Activated naive CD4-positive, alpha-beta T cell treated with anti-CD3 and anti-CD28 coated beads, Interleukin-2, amount 50 U/mL, for 72 hours (primary cell): Measurements from ENCODE around the gene MTMR4. TPM values are rescaled to one million over a fixed set of nuclear protein-coding genes. Genes with fewer than 3 reads are reported as not detected.

ENCODE experiments used
- ATAC-seq, 2 donors: fragments of 150-1000 bp; cut with Tn5 transposase; 2 replicates each; pipeline ENCODE4 v1.10.0; 2021; ENCODE audit warnings: mild to moderate bottlenecking in 2 of 2, moderate library complexity in 2 of 2
- DNase-seq, 2 donors: peaks; one replicate each; pipeline ENCODE4 v3.0.0; 2021 to 2022; ENCODE audit warnings: low spot score in 2 of 2
- H3K27ac Mint-ChIP-seq, 2 donors: one replicate each; pipeline ENCODE4 v1.8.0; 2022; ENCODE audit warnings: mild to moderate bottlenecking in 2 of 2, mixed read lengths in 2 of 2
- H3K36me3 Mint-ChIP-seq, 2 donors: one replicate each; pipeline ENCODE4 v1.8.0; 2022; ENCODE audit warnings: mixed read lengths in 2 of 2
- H3K9me3 Mint-ChIP-seq, 2 donors: one replicate each; pipeline ENCODE4 v1.8.0; 2022; ENCODE audit warnings: mixed read lengths in 2 of 2
- total RNA-seq, 2 donors: library from RNA; stranded (reverse); gene quantifications; one replicate each; pipeline ENCODE4 v1.2.3, GENCODE V29; 2022

Gene MTMR4
- total RNA-seq, 2 donors from 2014 or later = 55.2 to 73.3 TPM

- no peak overlapping the region for H3K27ac Mint-ChIP-seq
- H3K9me3 Mint-ChIP-seq = no peaks in the 10 kb centered on the region
- peak in 1 of 2 donors; percentile 42 for DNase-seq
- no peak for ATAC-seq
- no peaks in the 10 kb centered on the region for H3K36me3 Mint-ChIP-seq
Measured at GRCh38 chr17:58531122-58531521, 16.7 kb upstream of the MTMR4 start.

GRCh38 chr17:58530655-58531054 is 16.2 kb upstream of the MTMR4 start:
- ATAC-seq (no peak), DNase-seq (no peak)
- Mint-ChIP-seq H3K9me3 (no peaks in the 10 kb centered on the region), H3K27ac (no peak overlapping the region), H3K36me3 (no peaks in the 10 kb centered on the region)

GRCh38 chr17:58529275-58529674 is 14.8 kb upstream of the MTMR4 start:
- no peak for DNase-seq
- H3K36me3 Mint-ChIP-seq = no peaks in the 10 kb centered on the region
- H3K27ac Mint-ChIP-seq = no peak overlapping the region
- no peak for ATAC-seq
- H3K9me3 Mint-ChIP-seq = no peaks in the 10 kb centered on the region

GRCh38 chr17:58528443-58528842 is 14.0 kb upstream of the MTMR4 start:
- H3K27ac Mint-ChIP-seq = no peak overlapping the region
- no peaks in the 10 kb centered on the region for H3K9me3 Mint-ChIP-seq
- DNase-seq (no peak), ATAC-seq (no peak)
- no peaks in the 10 kb centered on the region for H3K36me3 Mint-ChIP-seq

GRCh38 chr17:58527949-58528348 is 13.5 kb upstream of the MTMR4 start:
- peak in 1 of 2 donors; percentile 70 for ATAC-seq
- Mint-ChIP-seq H3K36me3 (no peaks in the 10 kb centered on the region), H3K9me3 (no peaks in the 10 kb centered on the region), H3K27ac (no peak overlapping the region)
- no peak for DNase-seq

GRCh38 chr17:58527306-58527705 is 12.9 kb upstream of the MTMR4 start:
- peak in 1 of 2 donors; percentile 21 for ATAC-seq
- Mint-ChIP-seq H3K9me3 (no peaks in the 10 kb centered on the region), H3K27ac (peak overlapping the region; percentile 78 to 82), H3K36me3 (no peaks in the 10 kb centered on the region)
- DNase-seq = no peak

GRCh38 chr17:58525239-58525638 is 10.8 kb upstream of the MTMR4 start:
- H3K27ac Mint-ChIP-seq = no peak overlapping the region
- ATAC-seq = no peak
- no peak for DNase-seq
- H3K9me3 Mint-ChIP-seq = no peaks in the 10 kb centered on the region
- H3K36me3 Mint-ChIP-seq = no peaks in the 10 kb centered on the region

GRCh38 chr17:58521680-58522079 is 7.2 kb upstream of the MTMR4 start:
- H3K9me3 Mint-ChIP-seq = no peaks in the 10 kb centered on the region
- ATAC-seq (no peak), DNase-seq (no peak)
- H3K36me3 Mint-ChIP-seq = no peaks in the 10 kb centered on the region
- H3K27ac Mint-ChIP-seq = peak overlapping the region in 1 of 2 donors; percentile 57

GRCh38 chr17:58520843-58521430 is 6.5 kb upstream of the MTMR4 start:
- no peak for DNase-seq
- H3K27ac Mint-ChIP-seq = peak overlapping the region in 1 of 2 donors; percentile 57
- no peaks in the 10 kb centered on the region for H3K36me3 Mint-ChIP-seq
- ATAC-seq = no peak
- no peaks in the 10 kb centered on the region for H3K9me3 Mint-ChIP-seq

GRCh38 chr17:58517928-58518609 is 3.6 kb upstream of the MTMR4 start:
- DNase-seq (peak; percentile 98 to 100), ATAC-seq (peak; percentile 85 to 86)

GRCh38 chr17:58517378-58517927 is 3.0 kb upstream of the MTMR4 start:
- peaks cover 9 to 10% of the 10 kb centered on the region in 2 donors for H3K36me3 Mint-ChIP-seq
- ATAC-seq (no peak), DNase-seq (no peak)

More at GRCh38 chr17:58517928-58518609, 3.6 kb upstream of the MTMR4 start:
- Mint-ChIP-seq H3K36me3 (peaks cover 7 to 9% of the 10 kb centered on the region in 2 donors), H3K27ac (peak overlapping the region; percentile 84 to 93), H3K9me3 (no peaks in the 10 kb centered on the region)

GRCh38 chr17:58516644-58517377 is 2.4 kb upstream of the MTMR4 start:
- no peak for ATAC-seq
- H3K36me3 Mint-ChIP-seq = peaks cover 9 to 16% of the 10 kb centered on the region in 2 donors
- H3K27ac Mint-ChIP-seq = peak overlapping the region; percentile 88 to 93
- no peak for DNase-seq
- H3K9me3 Mint-ChIP-seq = no peaks in the 10 kb centered on the region

More at GRCh38 chr17:58517378-58517927, 3.0 kb upstream of the MTMR4 start:
- H3K9me3 Mint-ChIP-seq = no peaks in the 10 kb centered on the region
- peak overlapping the region; percentile 84 to 93 for H3K27ac Mint-ChIP-seq

- H3K36me3 Mint-ChIP-seq = peaks cover 19 to 31% of the 10 kb centered on the region in 2 donors
- DNase-seq = no peak
- ATAC-seq = no peak
- peak overlapping the region; percentile 14 to 93 for H3K27ac Mint-ChIP-seq
- no peaks in the 10 kb centered on the region for H3K9me3 Mint-ChIP-seq
Measured at GRCh38 chr17:58515286-58515685, 848 bp upstream of the MTMR4 start.

- Mint-ChIP-seq H3K36me3 (peaks cover 23 to 36% of the 10 kb centered on the region in 2 donors), H3K27ac (peak overlapping the region in 1 of 2 donors; percentile 47), H3K9me3 (no peaks in the 10 kb centered on the region)
- no peak for DNase-seq
- ATAC-seq = no peak
Measured at GRCh38 chr17:58514770-58515157, 326 bp upstream of the MTMR4 start.

- ATAC-seq (no peak), DNase-seq (no peak)
- Mint-ChIP-seq H3K36me3 (peaks cover 27 to 37% of the 10 kb centered on the region in 2 donors), H3K9me3 (no peaks in the 10 kb centered on the region), H3K27ac (peak overlapping the region; percentile 82 to 92)
Measured at GRCh38 chr17:58513267-58513964, 1.0 kb downstream of the MTMR4 start.

GRCh38 chr17:58510075-58510474 is 4.4 kb downstream of the MTMR4 start:
- no peaks in the 10 kb centered on the region for H3K9me3 Mint-ChIP-seq
- peak overlapping the region in 1 of 2 donors; percentile 6 for H3K27ac Mint-ChIP-seq
- ATAC-seq (no peak), DNase-seq (no peak)
- H3K36me3 Mint-ChIP-seq = peaks cover 32 to 50% of the 10 kb centered on the region in 2 donors
